Keratinocyte (primary cell): ENCODE data around the gene GRPEL2. TPM values are rescaled to one million over a fixed set of nuclear protein-coding genes. Genes with fewer than 3 reads are reported as not detected.

Source experiments
- DNase-seq: peaks from one replicate; pipeline ENCODE4 v3.0.0-alpha.2; 2011; ENCODE audit warnings: low read depth, missing footprints, low spot score
- FAIRE-seq: peaks from 2 replicates; lab custom pipeline; 2011; peaks lifted over from hg19 to GRCh38; lab: Jason Lieb, UNC
- H2AFZ ChIP-seq: 2 replicates; pipeline ENCODE4 v1.6.0; 2012; ENCODE audit warnings: low read length, control low read depth, inconsistent platforms; ENCODE audit not compliant: control insufficient read depth
- H3K27ac ChIP-seq: 2 replicates; pipeline ENCODE4 v1.5.1; 2011; ENCODE audit warnings: low read length; ENCODE audit not compliant: control insufficient read depth, insufficient read depth
- H3K27me3 ChIP-seq: 3 replicates; pipeline ENCODE4 v1.6.0; 2011; ENCODE audit warnings: low read length; ENCODE audit not compliant: control insufficient read depth, insufficient read depth; ENCODE audit errors: extremely low read depth
- H3K36me3 ChIP-seq, 2 experiments: 2 replicates in 1 of 2; 3 replicates in 1 of 2; pipeline ENCODE4 v1.5.1; 2011; ENCODE audit warnings: low read length in 2 of 2, mild to moderate bottlenecking in 1 of 2; ENCODE audit not compliant: control insufficient read depth in 2 of 2, insufficient read depth in 2 of 2; ENCODE audit errors: extremely low read depth in 1 of 2
- H3K4me1 ChIP-seq: 3 replicates; pipeline ENCODE4 v1.5.1; 2011; ENCODE audit warnings: low read length; ENCODE audit not compliant: control insufficient read depth, insufficient read depth; ENCODE audit errors: extremely low read depth
- H3K4me2 ChIP-seq: 3 replicates; pipeline ENCODE4 v1.6.0; 2011; ENCODE audit warnings: low read depth, low read length; ENCODE audit not compliant: control insufficient read depth, insufficient read depth; ENCODE audit errors: extremely low read depth
- H3K4me3 ChIP-seq, 3 experiments: fragments of 200-600 bp in 1 of 3; sonication (generic) in 1 of 3; 2 replicates in 2 of 3; 3 replicates in 1 of 3; pipeline ENCODE4 v1.5.1; 2011 to 2016; ENCODE audit warnings: low read length in 3 of 3, mild to moderate bottlenecking in 3 of 3, control low read depth in 2 of 3, inconsistent platforms in 1 of 3, low read depth in 1 of 3, mixed read lengths in 1 of 3, mixed run types in 1 of 3, moderate library complexity in 1 of 3; ENCODE audit not compliant: control insufficient read depth in 2 of 3, insufficient read depth in 2 of 3; ENCODE audit errors: extremely low read depth in 1 of 3
- H3K79me2 ChIP-seq: 2 replicates; pipeline ENCODE4 v1.6.0; 2012; ENCODE audit warnings: low read length; ENCODE audit not compliant: control insufficient read depth, insufficient read depth
- H3K9ac ChIP-seq: 3 replicates; pipeline ENCODE4 v1.6.0; 2011; ENCODE audit warnings: low read length; ENCODE audit not compliant: control insufficient read depth, insufficient read depth; ENCODE audit errors: extremely low read depth
- H3K9me1 ChIP-seq: 3 replicates; pipeline ENCODE4 v1.6.0; 2011; ENCODE audit warnings: low read length; ENCODE audit not compliant: control insufficient read depth, insufficient read depth; ENCODE audit errors: extremely low read depth
- H3K9me3 ChIP-seq: 2 replicates; pipeline ENCODE4 v1.5.1; 2012; ENCODE audit warnings: low read depth, low read length; ENCODE audit not compliant: control insufficient read depth
- H4K20me1 ChIP-seq: 3 replicates; pipeline ENCODE4 v1.6.0; 2011; ENCODE audit warnings: low read length; ENCODE audit not compliant: control insufficient read depth, insufficient read depth; ENCODE audit errors: extremely low read depth
- EZH2 ChIP-seq: IDR thresholded peaks from one replicate; pipeline ENCODE4 v1.6.1; 2012; ENCODE audit warnings: inconsistent platforms, mild to moderate bottlenecking, low read length, moderate library complexity
- dilution Hi-C: fragments of 300-500 bp; cut with MboI; formaldehyde crosslinking; loops from one replicate; pipeline ENCODE4 v1.7.0; 2020; ENCODE audit warnings: low sequenced_read_pairs; ENCODE audit not compliant: extremely low pct_ligation_motif_present
- polyA plus RNA-seq, 5 experiments: library from polyadenylated mRNA; depleted of rRNA in 3 of 5; stranded (reverse) in 3 of 5; stranded (forward) in 1 of 5; unstranded in 1 of 5; fragments of >200 nt; gene quantifications; 1 replicate in 1 of 5; 2 replicates in 3 of 5; 3 replicates in 1 of 5; pipeline versions ENCODE4 v1.2.1 to v1.2.3, GENCODE V29; 2011 to 2012; ENCODE audit warnings: missing spikeins in 2 of 5, low read depth in 1 of 5, low replicate concordance in 1 of 5
- TF ChIP-seq, protein P1 (sequence below), 3 experiments: IDR thresholded peaks in 1 of 3; conservative IDR thresholded peaks in 1 of 3; optimal IDR thresholded peaks in 1 of 3; 2 replicates in 2 of 3; 3 replicates in 1 of 3; pipeline versions ENCODE3 to v1.5.1; 2011; ENCODE audit warnings: low read length in 3 of 3, mild to moderate bottlenecking in 3 of 3, moderate library complexity in 2 of 3, control low read depth in 1 of 3, inconsistent platforms in 1 of 3; ENCODE audit not compliant: insufficient read depth in 2 of 3; ENCODE audit errors: extremely low read depth in 1 of 3

Gene GRPEL2
- polyA plus RNA-seq, 1 donor (not counting 4 experiments of a cell fraction or from before 2014, with no cell fraction given): 17.5 TPM

- no peak for DNase-seq
- dilution Hi-C loops: no loop called here
- Histone ChIP-seq H3K4me2 (no peak overlapping the region), H3K4me3 (no peak overlapping the region), H3K9me1 (no peaks in the 10 kb centered on the region), H3K36me3 (no peaks in the 10 kb centered on the region), H3K9ac (no peak overlapping the region), H3K79me2 (no peaks in the 10 kb centered on the region), H3K27me3 (no peaks in the 10 kb centered on the region), H2AFZ (peak overlapping the region; percentile 73), H3K4me1 (peaks cover 4% of the 10 kb centered on the region), H3K27ac (no peak overlapping the region), H4K20me1 (no peaks in the 10 kb centered on the region), H3K9me3 (no peaks in the 10 kb centered on the region)
- TF ChIP-seq, protein P1, sequence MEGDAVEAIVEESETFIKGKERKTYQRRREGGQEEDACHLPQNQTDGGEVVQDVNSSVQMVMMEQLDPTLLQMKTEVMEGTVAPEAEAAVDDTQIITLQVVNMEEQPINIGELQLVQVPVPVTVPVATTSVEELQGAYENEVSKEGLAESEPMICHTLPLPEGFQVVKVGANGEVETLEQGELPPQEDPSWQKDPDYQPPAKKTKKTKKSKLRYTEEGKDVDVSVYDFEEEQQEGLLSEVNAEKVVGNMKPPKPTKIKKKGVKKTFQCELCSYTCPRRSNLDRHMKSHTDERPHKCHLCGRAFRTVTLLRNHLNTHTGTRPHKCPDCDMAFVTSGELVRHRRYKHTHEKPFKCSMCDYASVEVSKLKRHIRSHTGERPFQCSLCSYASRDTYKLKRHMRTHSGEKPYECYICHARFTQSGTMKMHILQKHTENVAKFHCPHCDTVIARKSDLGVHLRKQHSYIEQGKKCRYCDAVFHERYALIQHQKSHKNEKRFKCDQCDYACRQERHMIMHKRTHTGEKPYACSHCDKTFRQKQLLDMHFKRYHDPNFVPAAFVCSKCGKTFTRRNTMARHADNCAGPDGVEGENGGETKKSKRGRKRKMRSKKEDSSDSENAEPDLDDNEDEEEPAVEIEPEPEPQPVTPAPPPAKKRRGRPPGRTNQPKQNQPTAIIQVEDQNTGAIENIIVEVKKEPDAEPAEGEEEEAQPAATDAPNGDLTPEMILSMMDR (optimal IDR thresholded peaks at IDR 0.05 in 1 of 3, IDR thresholded peaks at IDR 0.05 in 1 of 3, conservative IDR thresholded peaks at IDR 0.05 in 1 of 3; ENCODE audit: extremely low read depth in 1 of 3, insufficient read depth in 2 of 3, low read length in 3 of 3): no peak
- no peak for TF ChIP-seq EZH2
- FAIRE-seq: no peak
These were observed 36.1 kb downstream of the GRPEL2 start for GRCh38 chr5:149381261-149381985.

DNA sequence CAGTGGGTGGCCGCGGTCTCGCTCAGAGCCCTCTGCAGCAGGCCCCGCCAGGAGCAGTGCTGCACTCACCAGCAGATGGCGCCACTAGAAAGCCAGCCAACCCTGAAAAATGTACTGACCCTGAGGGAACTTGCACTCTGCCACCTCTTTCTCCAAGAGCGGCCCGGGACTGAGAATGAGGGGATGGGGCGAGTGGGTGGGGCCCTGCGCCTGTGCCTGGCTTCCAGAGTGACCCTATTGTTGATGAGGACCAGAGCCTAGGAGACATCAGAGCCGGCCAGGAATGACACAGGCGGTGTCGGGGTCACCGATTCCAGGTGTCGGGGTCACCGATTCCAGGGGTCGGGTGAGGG, 36.7 kb downstream of the GRPEL2 start:
- peaks cover 4% of the 10 kb centered on the region for H3K4me1 ChIP-seq
- H3K4me3 ChIP-seq: no peak overlapping the region
- no peaks in the 10 kb centered on the region for H3K27me3 ChIP-seq
- no peak overlapping the region for H3K9ac ChIP-seq
- no peaks in the 10 kb centered on the region for H4K20me1 ChIP-seq
- H3K36me3 ChIP-seq: no peaks in the 10 kb centered on the region
- no peak overlapping the region for H3K4me2 ChIP-seq
- H3K9me3 ChIP-seq: no peaks in the 10 kb centered on the region
- FAIRE-seq (no peak), DNase-seq (peak; percentile 13)
- no peaks in the 10 kb centered on the region for H3K9me1 ChIP-seq
- no peaks in the 10 kb centered on the region for H3K79me2 ChIP-seq
- dilution Hi-C loops: no loop called here
- H3K27ac ChIP-seq: no peak overlapping the region
- TF ChIP-seq EZH2: no peak
- TF ChIP-seq, protein P1 (optimal IDR thresholded peaks at IDR 0.05 in 1 of 3, IDR thresholded peaks at IDR 0.05 in 1 of 3, conservative IDR thresholded peaks at IDR 0.05 in 1 of 3; ENCODE audit: extremely low read depth in 1 of 3, insufficient read depth in 2 of 3, low read length in 3 of 3): peak; percentile 88 to 99 (median 96)
- peak overlapping the region; percentile 73 for H2AFZ ChIP-seq
